ENCODE data around the gene CASZ1.

DNA sequence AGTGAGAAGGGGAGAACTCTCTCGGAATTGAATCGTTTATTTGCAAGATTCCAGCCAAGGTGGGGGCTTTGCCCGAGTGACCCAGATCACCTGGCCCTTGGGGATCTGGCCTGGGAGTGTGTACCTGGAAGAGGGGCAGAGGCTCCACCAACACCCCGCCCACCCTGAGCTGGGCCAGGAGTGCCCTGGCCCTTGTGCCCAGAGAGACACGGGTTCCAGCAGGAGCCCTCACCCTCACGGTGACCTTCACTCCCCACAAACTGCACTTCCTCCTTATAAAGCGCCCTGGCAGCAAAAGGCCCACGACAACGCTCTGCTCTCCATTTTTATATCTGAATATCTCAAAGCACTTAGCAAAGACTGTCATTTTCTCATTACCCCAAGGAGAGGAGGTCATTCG lies 16.6 kb downstream of the CASZ1 start:
- TF ChIP-seq, protein P1, sequence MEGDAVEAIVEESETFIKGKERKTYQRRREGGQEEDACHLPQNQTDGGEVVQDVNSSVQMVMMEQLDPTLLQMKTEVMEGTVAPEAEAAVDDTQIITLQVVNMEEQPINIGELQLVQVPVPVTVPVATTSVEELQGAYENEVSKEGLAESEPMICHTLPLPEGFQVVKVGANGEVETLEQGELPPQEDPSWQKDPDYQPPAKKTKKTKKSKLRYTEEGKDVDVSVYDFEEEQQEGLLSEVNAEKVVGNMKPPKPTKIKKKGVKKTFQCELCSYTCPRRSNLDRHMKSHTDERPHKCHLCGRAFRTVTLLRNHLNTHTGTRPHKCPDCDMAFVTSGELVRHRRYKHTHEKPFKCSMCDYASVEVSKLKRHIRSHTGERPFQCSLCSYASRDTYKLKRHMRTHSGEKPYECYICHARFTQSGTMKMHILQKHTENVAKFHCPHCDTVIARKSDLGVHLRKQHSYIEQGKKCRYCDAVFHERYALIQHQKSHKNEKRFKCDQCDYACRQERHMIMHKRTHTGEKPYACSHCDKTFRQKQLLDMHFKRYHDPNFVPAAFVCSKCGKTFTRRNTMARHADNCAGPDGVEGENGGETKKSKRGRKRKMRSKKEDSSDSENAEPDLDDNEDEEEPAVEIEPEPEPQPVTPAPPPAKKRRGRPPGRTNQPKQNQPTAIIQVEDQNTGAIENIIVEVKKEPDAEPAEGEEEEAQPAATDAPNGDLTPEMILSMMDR (IDR thresholded peaks at IDR 0.05; ENCODE audit: insufficient read depth, low read length): no peak
- TF ChIP-seq, protein P2, sequence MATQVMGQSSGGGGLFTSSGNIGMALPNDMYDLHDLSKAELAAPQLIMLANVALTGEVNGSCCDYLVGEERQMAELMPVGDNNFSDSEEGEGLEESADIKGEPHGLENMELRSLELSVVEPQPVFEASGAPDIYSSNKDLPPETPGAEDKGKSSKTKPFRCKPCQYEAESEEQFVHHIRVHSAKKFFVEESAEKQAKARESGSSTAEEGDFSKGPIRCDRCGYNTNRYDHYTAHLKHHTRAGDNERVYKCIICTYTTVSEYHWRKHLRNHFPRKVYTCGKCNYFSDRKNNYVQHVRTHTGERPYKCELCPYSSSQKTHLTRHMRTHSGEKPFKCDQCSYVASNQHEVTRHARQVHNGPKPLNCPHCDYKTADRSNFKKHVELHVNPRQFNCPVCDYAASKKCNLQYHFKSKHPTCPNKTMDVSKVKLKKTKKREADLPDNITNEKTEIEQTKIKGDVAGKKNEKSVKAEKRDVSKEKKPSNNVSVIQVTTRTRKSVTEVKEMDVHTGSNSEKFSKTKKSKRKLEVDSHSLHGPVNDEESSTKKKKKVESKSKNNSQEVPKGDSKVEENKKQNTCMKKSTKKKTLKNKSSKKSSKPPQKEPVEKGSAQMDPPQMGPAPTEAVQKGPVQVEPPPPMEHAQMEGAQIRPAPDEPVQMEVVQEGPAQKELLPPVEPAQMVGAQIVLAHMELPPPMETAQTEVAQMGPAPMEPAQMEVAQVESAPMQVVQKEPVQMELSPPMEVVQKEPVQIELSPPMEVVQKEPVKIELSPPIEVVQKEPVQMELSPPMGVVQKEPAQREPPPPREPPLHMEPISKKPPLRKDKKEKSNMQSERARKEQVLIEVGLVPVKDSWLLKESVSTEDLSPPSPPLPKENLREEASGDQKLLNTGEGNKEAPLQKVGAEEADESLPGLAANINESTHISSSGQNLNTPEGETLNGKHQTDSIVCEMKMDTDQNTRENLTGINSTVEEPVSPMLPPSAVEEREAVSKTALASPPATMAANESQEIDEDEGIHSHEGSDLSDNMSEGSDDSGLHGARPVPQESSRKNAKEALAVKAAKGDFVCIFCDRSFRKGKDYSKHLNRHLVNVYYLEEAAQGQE (IDR thresholded peaks at IDR 0.05; ENCODE audit: insufficient replicate concordance, low read depth): no peak
- no peak for TF ChIP-seq POLR2AphosphoS5 (IDR thresholded peaks at IDR 0.05; ENCODE audit: low read depth)
- TF ChIP-seq GABPA (IDR thresholded peaks at IDR 0.05; ENCODE audit: low read depth): no peak
- peak; percentile 39 for TF ChIP-seq SPI1 (IDR thresholded peaks at IDR 0.05; ENCODE audit: borderline replicate concordance, low read depth)
